ENCODE data around the gene UBR1.

DNA sequence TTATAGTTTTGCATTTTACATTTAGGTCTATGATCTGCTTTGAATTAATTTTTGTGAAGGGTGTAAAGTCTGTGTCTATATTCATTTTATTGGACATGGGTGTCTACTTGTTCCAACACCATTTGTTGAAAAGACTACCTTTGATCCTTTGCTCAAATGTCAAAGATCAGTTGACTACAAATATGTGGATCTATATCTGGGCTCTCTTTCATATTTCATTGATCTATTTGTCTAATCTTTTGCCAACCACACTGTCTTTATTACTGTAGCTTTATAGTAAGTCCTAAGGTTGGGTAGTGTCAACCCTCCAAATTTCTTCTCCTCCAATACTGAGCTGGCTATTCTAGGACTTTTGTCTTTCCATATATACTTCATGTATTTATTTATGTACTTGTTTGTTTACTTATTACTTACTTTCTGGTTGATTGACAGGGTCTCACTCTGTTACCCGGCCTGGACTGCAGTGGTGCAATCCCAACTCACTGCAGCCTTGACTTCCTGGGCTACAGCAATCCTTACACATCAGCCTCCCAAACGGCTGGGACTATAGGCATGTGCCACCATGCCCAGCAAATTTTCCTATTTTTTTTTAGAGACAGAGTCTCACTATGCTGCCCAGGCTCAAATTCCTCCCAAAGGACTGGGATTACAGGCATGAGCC lies 131.5 kb downstream of the UBR1 start:
- TF ChIP-seq, protein P1, sequence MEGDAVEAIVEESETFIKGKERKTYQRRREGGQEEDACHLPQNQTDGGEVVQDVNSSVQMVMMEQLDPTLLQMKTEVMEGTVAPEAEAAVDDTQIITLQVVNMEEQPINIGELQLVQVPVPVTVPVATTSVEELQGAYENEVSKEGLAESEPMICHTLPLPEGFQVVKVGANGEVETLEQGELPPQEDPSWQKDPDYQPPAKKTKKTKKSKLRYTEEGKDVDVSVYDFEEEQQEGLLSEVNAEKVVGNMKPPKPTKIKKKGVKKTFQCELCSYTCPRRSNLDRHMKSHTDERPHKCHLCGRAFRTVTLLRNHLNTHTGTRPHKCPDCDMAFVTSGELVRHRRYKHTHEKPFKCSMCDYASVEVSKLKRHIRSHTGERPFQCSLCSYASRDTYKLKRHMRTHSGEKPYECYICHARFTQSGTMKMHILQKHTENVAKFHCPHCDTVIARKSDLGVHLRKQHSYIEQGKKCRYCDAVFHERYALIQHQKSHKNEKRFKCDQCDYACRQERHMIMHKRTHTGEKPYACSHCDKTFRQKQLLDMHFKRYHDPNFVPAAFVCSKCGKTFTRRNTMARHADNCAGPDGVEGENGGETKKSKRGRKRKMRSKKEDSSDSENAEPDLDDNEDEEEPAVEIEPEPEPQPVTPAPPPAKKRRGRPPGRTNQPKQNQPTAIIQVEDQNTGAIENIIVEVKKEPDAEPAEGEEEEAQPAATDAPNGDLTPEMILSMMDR (conservative IDR thresholded peaks at IDR 0.05 in 1 of 2, IDR thresholded peaks at IDR 0.05 in 1 of 2; ENCODE audit: low read depth in 1 of 2, low read length in 2 of 2): no peak
- TF ChIP-seq EZH2 (IDR thresholded peaks at IDR 0.05; ENCODE audit: low read length, missing control alignments): no peak
